Left cardiac atrium (tissue), 4 donors: ENCODE results near the gene SCNN1G. TPM values are rescaled to one million over a fixed set of nuclear protein-coding genes. Genes with fewer than 3 reads are reported as not detected.
"Not testable (repeated sequence)": the region's sequence is repeated elsewhere in the genome, so short reads cannot be mapped to it uniquely, and the experiment has no call there.

Experiments
- ATAC-seq, 2 donors: fragments of 200-7000 bp; cut with Tn5 transposase; one replicate each; pipeline ENCODE4 v1.9.1; 2020; ENCODE audit warnings: mild to moderate bottlenecking in 2 of 2, moderate library complexity in 2 of 2
- DNase-seq: peaks from one replicate; pipeline ENCODE4 v3.0.0-alpha.2; 2020
- intact Hi-C, 2 donors: fragments of 100-400 bp; cut with DNase I; formaldehyde crosslinking; loops; one replicate each; pipeline versions ENCODE4 v1.14.1 to v1.15.1; 2022 to 2023
- long read RNA-seq: library from polyadenylated mRNA; unstranded; transcript quantifications from one replicate; pipeline ENCODE4 v2.0.0, GENCODE V29; 2021
- total RNA-seq, 2 donors: library from RNA; stranded (reverse); fragmentation: NEBNext Ultra II Directional; extraction: Animal tissue kit (Norgen Biotek cat#: 25700); gene quantifications; one replicate each; pipeline ENCODE4 v1.2.1, GENCODE V29; 2021
- donor health status: DM: no; HTN: yes; CAD: no.
- donor health status: DM: no; HTN: yes; CAD: no; lungs with severe emphysema.
- donor health status: DM: yes; HTN: yes; CAD: no.
- donor health status: Dilated cardiomyopathy.

SCNN1G gene, protein sequence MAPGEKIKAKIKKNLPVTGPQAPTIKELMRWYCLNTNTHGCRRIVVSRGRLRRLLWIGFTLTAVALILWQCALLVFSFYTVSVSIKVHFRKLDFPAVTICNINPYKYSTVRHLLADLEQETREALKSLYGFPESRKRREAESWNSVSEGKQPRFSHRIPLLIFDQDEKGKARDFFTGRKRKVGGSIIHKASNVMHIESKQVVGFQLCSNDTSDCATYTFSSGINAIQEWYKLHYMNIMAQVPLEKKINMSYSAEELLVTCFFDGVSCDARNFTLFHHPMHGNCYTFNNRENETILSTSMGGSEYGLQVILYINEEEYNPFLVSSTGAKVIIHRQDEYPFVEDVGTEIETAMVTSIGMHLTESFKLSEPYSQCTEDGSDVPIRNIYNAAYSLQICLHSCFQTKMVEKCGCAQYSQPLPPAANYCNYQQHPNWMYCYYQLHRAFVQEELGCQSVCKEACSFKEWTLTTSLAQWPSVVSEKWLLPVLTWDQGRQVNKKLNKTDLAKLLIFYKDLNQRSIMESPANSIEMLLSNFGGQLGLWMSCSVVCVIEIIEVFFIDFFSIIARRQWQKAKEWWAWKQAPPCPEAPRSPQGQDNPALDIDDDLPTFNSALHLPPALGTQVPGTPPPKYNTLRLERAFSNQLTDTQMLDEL
- under 1 TPM in 1 of 2 donors, not detected in 1; 0.13 TPM for total RNA-seq
- long read RNA-seq: 0 reads

DNA sequence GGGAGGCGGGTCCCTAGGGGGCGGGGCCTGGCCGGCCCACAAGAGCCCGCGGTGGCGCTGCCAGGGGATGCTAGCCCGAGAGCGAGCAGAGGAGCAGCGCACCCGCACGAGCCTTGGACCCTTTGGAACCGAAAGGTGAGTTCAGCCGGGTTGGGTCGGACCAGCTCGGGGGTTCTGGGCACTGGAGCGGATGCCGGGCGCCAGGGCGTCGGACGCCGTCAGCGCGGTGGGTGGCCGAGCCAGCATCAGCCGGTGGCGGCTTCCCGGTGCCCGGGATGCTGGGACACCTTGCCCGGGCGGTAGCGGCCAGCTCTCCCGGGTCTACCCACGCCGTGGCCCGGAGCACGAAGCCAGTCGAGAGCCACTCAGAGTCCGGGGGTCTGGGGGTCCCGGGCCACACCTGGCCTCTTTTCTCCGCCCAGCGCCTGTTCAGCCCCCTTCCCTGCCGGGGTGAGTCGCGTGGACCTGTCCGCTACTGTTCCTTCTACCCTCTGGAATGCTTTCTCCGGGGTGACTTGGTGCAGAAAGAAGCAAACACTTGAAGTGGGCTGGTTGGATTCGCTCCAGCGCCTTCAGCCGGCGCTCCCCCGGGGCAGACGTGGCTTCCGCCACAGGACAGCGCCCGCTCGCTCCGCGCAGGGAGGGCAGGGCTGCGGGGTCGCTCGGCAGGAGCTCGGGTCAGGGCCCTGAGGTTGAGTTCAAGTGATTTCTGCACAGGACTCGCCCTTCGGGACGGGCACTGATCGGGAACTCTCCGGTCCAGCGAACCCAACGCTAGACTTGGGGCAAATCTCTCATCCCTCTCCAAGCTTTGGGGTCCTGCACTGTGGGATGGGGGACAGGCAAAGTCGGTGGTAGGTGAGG lies at the start of gene SCNN1G:
SCNN1G (plus strand) TSS at position 67 of the 864 bp plus-strand sequence. CDS start 3,527 bp downstream, outside the sequence.
- intact Hi-C loops: loop anchor here (1.0 to 10.0 kb wide), 3 partner anchors 250 to 288 kb away; no protein-coding TSS in a partner anchor
- peak; percentile 20 for DNase-seq
- peak; percentile 39 to 45 for ATAC-seq

DNA sequence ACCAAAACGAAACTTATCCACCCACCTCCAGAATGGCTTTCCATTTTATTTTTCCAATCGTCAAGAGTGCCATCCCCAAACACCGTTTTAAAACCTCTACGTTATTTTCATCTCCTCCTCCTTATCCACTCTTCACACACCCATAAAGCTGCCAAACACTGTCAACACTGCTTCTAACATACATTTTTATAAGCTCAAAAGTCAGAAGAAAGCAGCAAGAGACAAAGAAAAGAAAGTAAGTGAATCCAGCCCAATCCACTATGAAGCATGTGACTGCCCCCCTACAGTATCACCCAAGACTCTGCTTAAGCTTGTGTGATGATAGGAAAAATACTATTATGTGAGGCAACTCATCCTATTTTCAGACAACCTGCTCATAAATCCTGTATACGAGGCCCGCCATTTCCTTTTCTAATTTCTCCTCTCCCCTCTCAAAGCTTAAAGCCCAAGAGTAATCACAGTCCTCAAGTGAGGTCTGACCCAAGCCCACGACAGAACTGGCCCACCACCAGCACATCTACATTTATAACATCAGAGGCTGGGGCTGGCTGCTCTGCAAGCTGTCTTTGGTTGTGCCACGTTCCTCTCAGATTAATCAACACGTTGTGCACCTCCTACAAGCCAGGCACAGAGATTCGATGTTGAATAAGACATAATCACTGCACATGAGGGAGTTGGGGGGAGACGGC lies 49.6 kb upstream of the SCNN1G start:
- DNase-seq (peak; percentile 54), ATAC-seq (peak; percentile 82 to 89)
- intact Hi-C loops: no loop called here

DNA sequence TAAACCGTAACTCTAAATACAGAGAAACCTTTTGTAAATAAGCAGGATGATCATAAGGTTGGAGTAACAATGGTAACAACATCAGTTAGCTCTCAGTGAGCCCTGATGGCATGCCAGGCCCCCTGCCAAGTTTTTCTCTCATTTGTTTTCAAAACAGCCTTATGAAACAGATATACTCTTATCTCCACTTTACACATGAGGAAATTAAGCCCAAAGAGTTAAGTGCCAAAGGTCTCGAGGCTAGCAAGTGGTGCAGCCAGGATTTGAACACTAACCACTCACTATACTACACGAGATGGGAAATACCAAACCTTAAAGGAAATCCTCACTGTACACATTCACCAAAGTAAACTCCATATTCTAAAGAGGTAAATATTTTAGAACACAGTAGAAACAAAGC lies 48.3 kb upstream of the SCNN1G start:
- intact Hi-C loops: no loop called here
- ATAC-seq: peak; percentile 51 to 77
- DNase-seq: peak; percentile 77

DNA sequence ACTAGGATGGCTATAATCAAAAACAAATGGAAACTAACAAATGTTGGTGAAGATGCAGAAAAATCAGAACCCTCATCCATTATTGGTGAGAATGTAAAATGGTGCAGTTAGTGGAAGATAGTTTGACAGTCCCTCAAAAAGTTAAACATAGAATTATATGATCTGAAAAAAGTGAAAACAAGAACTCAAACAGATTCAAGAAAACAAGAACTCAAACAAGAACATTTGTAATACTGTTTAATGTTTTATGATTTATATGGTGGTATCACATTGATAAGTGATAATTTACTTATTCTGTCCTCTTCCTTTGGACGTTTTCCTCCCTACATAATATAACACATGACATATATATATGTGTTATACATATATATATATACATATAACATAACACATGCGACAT lies 45.3 kb upstream of the SCNN1G start:
- intact Hi-C loops: no loop called here
- DNase-seq (no peak), ATAC-seq (no peak)

DNA sequence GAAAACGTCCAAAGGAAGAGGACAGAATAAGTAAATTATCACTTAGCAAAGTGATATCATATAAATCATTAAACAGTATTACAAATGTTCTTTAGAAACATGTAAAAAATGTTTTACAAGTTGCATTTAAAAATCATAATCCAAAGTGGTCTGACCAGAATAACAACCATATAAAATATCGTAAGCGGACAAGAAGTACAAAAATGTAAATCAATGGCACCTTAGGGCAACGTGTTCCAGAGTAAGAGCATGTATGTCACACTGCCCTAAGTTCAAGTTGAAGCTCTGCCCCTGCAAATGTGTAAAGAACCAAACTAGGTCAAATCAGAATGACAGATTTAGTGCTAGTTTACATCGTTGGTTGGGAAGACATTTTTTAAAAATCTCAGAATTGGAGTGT lies 44.7 kb upstream of the SCNN1G start:
- intact Hi-C loops: loop anchor here in 1 of 2 donors (2.0 kb wide), 1 partner anchor 57 kb away; no protein-coding TSS in a partner anchor
- ATAC-seq: no peak
- no peak for DNase-seq

DNA sequence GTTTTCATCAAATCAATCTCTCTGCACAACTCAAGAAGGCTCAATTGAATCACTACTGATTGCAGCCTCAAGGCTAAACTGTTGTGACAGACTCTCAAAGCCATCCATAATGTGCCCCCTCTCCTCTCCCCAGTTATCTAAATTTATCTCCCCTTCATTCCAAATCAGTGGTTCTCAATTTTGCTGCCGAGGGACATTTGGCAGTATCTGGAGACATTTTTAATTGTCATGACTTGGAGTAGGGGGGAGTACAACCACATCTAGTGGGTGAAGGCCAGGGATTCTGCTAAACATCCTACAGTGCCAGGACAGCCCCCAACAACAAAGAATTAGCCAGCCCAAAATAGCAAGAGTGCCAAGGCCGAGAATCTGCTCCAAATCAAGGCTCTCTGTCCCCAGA lies 42.4 kb upstream of the SCNN1G start:
- intact Hi-C loops: loop anchor here in 1 of 2 donors (5.0 kb wide), 1 partner anchor 68 kb away; no protein-coding TSS in a partner anchor
- DNase-seq (no peak), ATAC-seq (no peak)

DNA sequence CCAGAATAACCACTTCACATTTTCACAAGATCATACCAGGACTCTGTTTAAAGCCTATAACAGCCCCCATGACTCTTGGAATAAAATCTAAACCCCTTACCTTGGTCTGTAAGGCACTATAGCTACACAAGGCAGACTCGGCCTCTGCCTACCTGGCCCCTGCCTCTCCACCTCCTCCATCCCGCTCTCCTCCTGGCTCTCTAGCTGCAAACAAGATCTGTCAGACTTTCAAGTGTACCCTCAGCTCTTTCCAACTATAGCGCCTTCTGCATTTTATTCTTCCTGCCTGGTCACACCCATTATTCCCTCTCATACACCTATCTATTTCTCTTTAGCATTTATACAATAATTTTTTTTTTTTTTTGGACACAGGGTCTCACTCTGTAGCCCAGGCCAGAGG lies 41.5 kb upstream of the SCNN1G start:
- intact Hi-C loops: loop anchor here in 1 of 2 donors (5.0 kb wide), 1 partner anchor 69 kb away; no protein-coding TSS in a partner anchor
- DNase-seq: no peak
- peak; percentile 23 to 28 for ATAC-seq

DNA sequence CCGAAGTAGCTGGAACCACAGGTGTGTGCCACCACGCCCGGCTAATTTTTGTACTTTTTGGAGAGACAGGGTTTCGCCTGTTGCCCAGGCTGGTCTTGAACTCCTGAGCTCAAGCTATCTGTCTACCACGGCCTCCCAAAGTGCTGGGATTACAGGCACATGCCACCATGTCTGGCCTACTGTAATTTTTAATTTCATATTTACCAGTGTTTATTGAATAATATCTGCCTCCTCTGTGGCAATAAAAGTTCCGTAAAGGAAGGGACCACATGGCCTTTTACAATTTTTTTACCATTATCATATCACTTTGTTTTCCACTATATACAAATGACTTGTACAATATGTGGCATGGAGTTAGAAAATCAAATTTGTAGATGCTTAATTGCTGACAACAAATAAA lies 41.0 kb upstream of the SCNN1G start:
- ATAC-seq: no peak
- intact Hi-C loops: loop anchor here in 1 of 2 donors (5.0 kb wide), 1 partner anchor 69 kb away; no protein-coding TSS in a partner anchor
- DNase-seq: no peak

DNA sequence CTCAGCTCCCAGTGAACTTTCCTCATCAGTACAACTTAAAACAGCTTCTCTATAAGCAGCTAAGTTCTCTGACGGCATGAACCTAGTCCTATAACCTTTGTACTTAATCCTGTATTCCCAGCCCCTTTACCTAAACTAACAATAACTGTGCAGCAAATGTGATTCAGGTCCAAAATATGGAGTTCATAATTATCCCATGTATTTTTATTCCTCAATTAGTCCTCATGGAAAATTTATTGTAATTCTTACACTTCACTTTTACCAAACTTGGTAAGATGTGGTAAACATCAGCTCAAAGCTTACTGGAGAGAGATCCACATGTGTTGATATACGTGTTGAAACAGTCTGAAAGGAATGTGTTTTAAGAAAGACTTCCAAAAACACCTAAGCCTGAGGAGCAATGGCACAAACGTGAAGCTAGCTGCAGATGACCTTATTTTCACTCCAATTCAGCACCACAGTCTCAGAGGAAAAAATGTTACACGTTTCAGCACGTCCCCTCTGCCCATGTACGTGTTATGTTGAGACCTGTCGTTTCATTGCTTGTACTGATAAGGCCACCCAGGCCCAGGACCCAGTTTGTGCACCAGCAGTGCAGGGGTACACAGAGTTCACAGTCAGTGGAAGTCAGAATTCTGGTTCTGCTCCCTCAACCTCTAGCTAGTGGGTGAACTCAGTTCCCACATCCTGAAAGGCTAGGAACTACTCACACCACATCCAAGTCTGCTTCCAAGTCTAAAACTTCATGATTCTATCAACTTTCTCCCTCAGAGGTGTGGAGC lies 40.4 kb upstream of the SCNN1G start:
- DNase-seq (no peak), ATAC-seq (peak; percentile 55 to 62)
- intact Hi-C loops: loop anchor here in 1 of 2 donors (5.0 kb wide), 1 partner anchor 70 kb away; no protein-coding TSS in a partner anchor

DNA sequence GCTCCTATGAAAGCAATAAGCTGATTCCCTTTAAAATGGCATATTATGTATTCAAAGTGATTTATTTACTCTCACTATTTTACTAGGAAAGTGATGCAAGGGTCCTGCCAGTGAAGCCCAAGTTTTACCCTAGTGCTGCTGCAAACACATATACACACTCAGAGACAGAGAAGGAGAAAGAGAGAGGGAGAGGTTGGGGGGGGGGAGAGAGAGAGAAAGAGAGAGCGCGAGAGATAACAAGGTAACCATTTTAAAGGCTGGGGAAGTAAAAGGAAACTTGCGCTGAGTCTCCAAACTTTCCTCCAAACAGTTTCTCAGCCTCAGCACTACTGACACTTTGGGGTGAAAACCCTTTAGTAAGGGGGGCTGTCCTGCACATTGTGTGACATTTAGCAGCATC lies 39.2 kb upstream of the SCNN1G start:
- no peak for ATAC-seq
- intact Hi-C loops: loop anchor here in 1 of 2 donors (5.0 kb wide), 1 partner anchor 71 kb away; no protein-coding TSS in a partner anchor
- DNase-seq: no peak

DNA sequence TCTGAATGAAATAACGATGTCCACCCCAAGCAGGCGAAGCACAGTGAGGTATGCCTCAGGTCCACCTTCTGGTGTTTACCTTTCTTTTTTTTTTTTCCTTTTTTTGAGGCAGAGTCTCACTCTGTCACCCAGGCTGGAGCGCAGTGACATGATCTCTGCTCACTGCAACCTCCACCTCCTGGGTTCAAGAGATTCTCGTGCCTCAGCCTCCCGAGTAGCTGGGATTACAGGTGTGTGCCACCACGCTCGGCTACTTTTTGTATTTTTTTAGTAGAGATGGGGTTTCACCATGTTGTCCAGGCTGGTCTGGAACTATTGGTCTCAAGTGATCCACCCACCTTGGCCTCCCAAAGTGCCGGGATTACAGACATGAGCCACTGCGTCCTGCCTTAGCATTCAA lies 38.2 kb upstream of the SCNN1G start:
- intact Hi-C loops: loop anchor here in 1 of 2 donors (5.0 kb wide), 1 partner anchor 72 kb away; no protein-coding TSS in a partner anchor
- ATAC-seq: not testable (repeated sequence)

DNA sequence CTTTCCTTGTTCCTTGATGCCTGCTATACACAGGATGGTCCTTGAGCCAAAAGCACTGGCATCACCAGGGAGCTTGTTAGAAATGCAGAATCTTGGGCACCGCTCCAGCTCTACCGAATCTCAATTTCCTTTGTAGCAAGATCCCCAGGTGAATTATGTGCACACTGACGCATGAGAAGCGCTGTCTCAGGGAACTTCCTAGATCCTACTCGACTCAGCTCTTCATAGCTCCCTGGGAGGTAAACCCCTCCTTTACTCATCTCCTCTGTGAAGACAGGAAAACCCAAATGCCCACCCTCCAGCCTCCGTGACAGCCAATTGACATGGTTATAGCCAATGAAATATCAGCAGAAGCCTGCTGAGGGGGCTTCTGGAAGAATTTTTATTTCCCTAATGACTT lies 37.4 kb upstream of the SCNN1G start:
- ATAC-seq: no peak
- intact Hi-C loops: loop anchor here (5.0 kb wide), 2 partner anchors 38 to 73 kb away; no protein-coding TSS in a partner anchor

More for the DNA sequence above, 38.2 kb upstream of the SCNN1G start:
- not testable (repeated sequence) for DNase-seq

DNA sequence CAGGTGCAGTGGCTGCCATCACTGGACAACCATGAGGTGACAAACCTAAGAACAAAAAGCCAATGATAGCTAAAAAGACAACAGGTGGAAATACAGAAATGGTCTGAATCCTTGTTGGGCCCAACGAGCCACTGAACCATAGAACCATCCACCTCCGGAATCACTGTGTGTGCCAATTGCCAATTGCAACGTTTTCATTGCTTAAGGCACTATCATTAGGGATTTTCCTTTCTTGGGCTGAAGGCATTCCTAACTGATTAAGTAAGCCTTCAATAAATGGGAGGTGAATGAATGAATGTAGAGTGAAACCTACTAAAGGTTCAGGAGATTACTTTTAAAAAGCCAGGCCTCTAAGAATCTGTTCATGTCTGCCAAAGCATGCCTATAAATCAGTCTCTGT lies 36.9 kb upstream of the SCNN1G start:
- no peak for ATAC-seq
- DNase-seq: no peak
- intact Hi-C loops: loop anchor here (5.0 kb wide), 2 partner anchors 38 to 73 kb away; no protein-coding TSS in a partner anchor

More for the DNA sequence above, 37.4 kb upstream of the SCNN1G start:
- DNase-seq: no peak

DNA sequence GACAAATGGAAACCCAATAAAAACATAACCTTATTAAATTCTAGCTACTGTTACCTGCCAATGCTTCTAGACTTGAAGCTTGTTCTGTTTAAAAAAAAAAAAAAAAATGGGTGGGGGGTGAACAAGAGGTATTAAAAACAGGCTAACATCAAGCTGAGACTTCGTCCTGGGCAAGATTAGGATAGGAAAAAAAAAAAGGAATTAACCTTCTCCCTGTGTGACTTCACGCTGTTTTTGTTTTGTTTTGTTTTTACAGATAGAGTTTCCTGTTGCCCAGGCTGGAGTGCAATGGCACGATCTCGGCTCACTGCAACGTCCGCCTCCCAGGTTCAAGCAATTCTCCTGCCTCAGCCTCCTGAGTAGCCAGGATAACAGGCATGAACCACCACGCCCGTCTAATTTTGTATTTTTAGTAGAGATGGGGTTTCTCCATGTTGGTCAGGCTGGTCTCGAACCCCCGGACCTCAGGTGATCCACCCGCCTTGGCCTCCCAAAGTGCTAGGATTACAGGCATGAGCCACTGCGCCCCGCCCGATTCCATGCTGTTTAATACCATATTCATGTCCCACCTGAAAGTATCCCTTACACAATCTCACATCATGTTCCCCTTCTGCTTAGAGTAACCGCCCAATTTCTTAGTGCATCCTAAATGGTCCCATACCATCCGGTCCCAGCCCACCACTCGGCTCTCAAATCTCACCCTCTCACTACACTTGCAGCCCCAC lies 35.5 kb upstream of the SCNN1G start:
- ATAC-seq: no peak
- DNase-seq: no peak
- intact Hi-C loops: loop anchor here (5.0 kb wide), 2 partner anchors 40 to 75 kb away; no protein-coding TSS in a partner anchor

DNA sequence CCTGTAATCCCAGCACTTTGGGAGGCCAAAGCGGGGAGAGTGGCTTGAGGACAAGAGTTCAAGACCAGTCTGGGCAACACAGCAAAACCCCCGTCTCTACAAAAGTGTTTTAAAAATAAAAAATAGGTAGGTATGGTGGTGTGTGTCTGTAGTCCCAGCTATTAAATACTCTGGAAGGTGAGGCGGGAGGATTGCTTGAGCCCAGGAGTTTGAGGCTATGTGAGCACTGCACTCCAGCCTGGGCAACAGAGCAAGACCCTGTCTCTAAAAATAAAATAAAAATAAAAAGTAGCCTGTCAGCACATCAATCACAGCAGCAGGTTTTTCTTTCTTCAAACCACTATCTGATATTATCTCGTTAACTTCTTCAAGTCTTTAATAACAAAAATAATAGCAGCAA lies 34.9 kb upstream of the SCNN1G start:
- intact Hi-C loops: loop anchor here (5.0 kb wide), 2 partner anchors 40 to 75 kb away; no protein-coding TSS in a partner anchor
- DNase-seq: no peak
- no peak for ATAC-seq

DNA sequence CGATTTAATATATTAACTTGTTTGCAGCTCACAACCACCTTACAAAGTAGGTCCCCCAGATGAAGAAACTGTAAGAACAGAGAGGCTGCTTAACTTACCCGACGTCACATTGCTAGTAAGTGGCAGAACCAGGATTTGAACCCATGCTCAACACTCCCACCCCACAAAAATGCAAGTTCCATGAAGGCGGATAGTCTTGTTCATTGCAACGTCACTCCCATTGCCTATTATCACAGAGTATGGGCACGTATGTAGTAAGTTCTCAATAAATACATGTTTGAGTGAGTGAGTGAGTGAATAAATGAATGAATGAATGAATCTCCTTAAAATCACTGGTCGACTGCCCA lies 34.4 kb upstream of the SCNN1G start:
- DNase-seq (no peak), ATAC-seq (no peak)
- intact Hi-C loops: loop anchor here (5.0 kb wide), 2 partner anchors 41 to 76 kb away; no protein-coding TSS in a partner anchor
